ENCODE data around the gene CPNE9.

Gene CPNE9

DNA sequence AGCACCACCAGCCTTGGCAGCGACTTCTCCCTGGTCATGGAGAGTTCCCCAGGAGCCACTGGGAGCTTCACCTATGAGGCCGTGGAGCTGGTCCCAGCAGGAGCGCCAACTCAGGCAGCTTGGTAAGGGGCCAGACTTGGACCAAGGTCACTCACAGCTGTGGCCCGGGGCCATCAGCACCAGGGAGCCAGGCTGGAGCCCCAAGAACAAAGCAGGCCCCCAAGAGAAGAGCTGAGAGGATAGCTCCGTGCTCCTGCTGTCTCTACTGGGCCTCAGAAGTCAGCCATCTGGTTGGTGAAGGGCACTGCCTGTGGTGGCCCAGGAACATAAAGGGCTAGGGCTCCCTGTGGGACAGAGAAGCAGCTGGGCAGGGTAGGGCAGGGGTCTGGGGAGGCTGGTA lies 14.7 kb upstream of the CPNE9 start:
- no peak for DNase-seq

DNA sequence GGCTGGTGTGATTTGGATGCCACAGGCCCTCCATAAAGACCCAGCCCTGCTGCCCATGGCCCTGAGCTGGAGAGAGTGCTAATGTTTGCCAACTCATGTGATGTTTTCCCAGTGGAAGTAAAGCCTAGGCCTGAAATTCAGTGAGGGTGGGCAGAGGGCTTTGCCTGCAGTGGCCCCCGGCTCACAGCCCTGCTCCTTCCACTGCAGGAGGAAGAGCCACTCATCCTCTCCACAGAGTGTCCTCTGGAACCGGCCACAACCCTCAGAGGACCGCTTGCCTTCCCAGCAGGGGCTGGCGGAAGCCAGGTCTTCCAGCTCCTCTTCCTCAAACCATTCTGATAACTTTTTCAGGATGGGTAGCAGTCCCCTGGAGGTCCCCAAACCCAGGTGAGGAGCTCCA lies 13.9 kb upstream of the CPNE9 start:
- DNase-seq = no peak

DNA sequence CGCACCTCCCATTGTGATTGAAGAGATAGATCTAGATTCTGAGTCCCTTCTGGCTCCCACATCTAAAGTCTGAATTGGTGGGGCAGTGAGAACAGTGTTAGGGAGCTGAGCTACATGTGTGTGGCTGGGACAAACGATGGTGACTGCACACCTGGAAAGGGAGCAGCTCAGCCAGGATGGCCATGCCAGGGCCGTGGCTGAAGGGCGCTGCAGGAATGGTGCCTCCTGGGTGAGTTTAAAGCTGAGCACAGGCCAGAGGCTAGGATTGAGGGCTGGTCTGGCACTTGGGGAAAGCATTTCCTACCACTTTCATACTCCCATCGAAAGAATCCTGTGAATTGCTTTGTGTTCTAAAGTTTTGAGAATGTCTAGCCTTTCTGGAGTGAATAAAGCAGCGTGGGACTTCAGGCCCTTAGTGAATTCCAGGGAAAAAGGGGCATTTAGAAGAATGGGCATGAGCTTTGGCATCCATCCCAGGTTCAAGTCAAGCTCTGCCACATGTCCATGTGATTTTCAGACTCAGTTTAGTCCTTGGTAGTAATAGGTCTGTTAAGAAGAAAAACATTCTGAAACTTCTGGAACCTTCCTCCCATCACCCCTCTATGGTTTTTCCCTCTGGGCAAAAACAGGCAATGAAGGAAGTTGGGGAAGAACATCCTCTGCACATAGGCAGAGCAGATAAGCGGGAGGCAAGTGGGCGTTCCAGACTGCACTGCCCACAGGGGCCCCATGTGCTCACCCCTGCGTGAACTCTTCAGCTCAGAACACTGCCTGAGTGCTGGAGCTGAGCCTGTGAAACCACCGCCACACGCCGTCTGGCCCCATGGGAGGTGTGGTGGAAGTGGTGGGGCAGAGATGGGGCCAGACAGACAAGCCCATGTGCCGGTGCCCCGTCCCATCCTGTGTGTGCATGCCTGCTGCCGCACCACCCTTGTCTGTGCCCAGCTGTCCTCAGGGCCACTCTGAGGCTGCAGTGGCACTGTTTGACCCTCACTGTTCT lies 12.9 kb upstream of the CPNE9 start:
- DNase-seq = no peak

DNA sequence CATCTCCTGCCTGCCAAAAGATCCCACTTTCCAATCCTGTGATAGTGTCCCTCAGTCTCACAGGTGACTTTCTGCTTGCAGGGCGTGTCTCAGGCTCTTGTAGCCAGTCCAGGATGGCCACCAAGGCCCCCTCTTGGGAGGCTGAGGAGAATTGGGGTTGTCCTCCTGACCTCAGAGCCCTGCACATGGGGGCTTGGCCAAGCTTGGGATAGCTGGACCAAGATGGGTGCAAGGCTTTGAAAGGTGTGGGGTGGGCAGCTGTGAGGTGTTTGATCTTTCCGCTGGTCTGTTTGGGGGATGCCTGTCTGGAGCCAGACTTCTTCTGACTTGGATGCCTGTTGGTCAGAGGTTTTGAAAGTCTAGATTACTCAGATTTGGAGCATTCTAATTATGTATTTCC lies 12.0 kb upstream of the CPNE9 start:
- DNase-seq = no peak

DNA sequence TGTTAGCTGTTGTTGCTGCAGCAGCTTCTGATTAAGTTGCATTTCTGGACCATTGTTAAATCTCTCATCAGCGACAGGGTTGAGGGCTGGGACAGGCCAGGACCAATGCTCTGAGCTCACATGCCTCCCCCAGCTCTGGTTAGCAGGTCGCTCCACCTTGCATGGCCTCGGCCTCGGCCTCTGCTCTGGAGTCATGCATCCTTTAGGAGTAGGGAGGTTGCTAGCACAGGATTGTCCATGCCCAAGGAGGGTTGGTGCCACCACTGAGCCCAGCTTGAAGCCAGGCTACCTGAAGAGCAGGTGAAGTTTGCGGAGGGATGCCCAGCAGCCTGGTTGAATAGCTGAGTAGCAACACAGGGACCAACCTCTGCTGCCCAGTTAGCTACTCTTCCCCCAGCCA lies 11.2 kb upstream of the CPNE9 start:
- no peak for DNase-seq

DNA sequence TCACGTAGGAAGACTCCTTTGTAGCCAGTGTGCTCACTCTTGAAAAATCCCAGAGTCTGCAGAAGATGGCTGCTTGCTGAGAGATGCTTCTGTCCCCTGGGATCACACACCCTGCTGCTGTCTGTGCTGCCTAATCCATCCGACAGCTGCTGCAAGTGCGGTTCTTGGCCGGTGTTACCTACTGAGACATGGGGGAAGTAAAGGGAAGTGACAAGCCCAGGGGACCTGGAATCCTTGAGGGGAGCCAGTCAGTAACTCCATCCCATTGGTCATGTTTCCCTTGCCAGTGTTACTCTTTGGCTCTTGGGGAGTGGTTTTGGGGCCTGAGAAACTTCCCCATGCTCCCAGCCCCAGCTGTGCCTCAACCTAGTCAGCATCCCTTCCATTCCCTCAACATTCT lies 8.3 kb upstream of the CPNE9 start:
- DNase-seq = no peak

DNA sequence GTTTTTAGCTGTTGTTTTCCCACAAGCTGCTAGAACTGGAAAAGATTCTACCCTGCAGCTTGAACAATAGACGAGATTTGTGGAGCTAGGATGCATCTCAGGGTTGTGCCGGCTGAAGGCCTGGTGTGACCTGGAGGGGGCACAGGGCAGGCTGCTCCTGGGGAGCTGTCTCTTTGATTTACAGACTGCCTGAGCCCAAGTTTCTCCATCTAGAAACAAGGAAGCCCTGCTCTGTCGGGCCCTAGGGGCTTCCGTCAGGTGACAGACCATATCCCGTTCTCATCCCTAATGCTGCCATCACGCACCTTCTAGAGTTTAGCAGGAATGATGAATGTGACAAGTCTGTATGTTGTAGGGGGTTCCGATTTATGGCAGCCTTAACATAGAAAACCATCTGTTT lies 7.9 kb upstream of the CPNE9 start:
- no peak for DNase-seq

DNA sequence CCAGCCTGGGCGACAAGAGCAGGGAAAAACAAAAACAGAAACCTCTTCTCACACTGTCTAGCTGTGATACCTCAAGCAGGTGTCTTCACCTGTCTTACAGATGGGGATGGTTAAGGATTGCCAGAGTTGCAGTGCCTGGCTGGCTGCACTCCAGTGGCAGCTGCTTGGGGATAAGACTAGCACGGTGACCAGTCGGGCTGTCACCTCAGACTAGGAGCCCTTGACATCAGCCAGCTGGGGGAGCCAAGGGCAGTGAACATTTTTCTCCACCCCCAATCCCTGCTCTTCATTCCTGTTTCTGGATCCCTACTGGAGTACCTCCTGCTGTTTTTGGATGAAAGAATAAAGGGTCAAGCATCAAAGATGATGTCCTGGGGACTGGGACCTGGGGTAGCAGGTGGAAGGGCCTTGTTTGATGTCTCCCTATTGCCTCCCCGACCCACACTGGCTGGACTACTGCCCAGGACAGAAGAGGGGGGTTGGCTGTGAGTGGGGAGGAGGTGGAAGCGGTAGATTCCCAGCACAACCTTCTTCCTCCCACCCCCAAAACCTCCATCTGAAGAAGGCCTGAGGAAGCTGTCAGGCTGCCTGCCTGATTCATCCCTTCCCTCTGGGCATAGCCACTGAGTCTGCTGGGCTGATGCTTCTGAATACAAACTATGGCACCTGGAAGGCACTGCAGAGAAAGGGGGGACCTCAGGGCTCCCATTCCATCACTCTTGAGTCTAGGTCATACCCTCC lies 7.0 kb upstream of the CPNE9 start:
- DNase-seq = no peak

DNA sequence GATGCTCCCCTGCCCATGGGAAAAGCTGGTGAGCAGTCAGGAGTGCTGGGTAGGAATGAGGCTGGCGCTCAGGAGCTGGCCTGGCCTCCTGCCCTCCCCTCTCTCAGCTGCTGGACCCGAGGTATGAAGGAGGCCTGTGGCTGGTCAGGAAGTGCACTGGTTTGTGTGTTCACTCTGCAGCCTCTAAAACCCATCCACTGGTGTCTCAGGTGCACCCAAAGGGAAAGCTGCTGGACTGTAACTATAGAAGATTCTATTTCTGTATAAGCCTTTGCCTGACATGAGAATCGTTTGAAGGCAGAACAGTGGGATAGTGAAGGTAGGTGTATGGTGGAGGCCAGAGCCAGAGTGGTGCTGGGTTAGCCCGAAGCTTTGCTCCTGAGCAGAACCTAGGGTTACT lies 5.7 kb upstream of the CPNE9 start:
- DNase-seq = no peak

DNA sequence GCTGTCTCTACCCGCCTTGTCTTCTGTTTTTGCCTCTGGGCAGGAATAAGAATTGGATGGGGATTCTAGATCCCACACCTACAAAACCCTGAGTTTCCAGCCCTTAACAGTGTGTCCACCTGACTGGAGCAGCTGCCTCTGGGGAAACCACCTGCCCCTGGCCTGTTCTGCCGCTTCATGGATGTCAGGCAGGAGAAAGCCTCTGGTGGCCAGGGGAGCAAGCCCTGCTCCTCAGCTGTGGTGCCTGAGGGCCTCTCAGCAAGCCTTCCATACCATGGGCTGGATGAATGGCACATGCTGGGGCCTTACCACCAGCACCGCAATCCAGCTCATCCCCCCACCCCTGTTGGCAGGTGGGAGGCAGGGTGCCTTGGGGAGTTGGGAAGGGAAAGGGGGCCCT lies 5.3 kb upstream of the CPNE9 start:
- no peak for DNase-seq

DNA sequence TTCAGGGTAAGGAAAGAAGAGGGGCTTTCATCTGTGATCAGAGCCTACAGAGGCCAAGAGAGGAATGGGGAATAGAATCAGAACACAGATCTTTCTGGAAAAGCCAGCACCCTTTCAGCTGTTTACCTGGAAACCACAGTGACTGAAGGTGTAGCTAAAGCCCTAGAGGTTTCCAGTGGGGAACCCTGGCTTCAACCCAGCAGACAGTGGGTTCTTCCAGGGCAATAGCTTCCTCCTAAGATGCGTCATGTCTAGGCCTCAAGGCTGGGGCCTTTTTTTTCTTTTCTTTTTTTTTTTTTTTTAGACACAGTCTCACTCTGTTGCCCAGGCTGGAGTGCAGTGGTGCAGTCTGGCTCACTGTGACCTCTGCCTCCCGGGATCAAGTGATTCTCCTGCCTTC lies 3.1 kb upstream of the CPNE9 start:
- no peak for DNase-seq

DNA sequence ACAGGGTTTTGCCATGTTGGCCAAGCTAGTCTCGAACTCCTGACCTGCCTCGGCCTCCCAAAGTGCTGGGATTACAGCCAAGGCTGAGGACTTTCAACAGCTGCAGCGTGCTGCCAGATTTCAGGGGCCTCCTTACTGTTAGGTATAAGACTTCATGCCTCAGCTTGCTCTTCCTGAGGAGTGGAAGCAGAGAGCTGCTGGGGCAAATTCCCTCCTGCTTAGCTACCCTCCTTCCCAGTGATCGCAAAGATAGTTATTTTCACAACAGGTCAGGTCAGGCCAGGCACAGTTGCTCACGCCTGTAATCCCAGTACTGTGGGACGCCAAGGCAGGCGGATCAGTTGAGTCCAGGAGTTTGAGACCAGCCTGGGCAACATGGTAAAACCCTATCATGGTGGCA lies 2.6 kb upstream of the CPNE9 start:
- no peak for DNase-seq

DNA sequence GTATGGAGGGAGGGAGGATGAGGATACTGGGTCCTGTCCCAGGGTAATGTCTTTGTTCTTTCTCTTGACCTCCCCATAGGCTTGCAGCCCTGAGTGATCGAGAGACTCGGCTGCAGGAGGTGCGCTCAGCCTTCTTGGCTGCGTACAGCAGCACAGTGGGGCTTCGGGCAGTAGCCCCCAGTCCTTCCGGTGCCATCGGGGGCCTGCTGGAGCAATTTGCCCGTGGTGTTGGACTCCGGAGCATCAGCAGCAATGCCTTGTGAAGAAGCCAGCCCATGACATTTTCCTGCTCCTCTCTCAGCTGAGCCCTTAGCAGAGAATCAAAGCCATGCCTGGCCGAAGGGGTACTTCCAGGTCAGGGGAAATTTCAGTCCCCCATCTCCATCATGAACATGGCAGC lies 1.9 kb upstream of the CPNE9 start:
- no peak for DNase-seq

DNA sequence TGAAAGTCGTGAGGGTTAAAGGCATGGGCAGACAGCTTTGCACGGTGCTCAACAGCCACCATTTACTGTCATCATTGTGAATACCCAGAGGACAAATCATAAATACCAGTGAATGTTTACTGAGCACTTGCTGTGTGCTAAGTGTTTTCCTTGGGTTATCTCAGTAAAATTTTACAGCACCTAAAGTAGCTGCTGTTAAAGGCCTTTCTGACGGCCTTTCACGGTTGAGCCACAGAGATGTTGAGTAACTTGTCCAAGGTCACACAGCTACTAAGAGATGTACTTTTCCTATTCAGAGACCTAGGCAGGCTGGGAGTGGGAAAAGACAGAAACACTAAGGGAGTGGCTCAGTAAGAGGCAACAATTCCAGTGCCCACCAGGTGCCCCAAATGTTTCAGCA lies 393 bp upstream of the CPNE9 start:
- DNase-seq = no peak

DNA sequence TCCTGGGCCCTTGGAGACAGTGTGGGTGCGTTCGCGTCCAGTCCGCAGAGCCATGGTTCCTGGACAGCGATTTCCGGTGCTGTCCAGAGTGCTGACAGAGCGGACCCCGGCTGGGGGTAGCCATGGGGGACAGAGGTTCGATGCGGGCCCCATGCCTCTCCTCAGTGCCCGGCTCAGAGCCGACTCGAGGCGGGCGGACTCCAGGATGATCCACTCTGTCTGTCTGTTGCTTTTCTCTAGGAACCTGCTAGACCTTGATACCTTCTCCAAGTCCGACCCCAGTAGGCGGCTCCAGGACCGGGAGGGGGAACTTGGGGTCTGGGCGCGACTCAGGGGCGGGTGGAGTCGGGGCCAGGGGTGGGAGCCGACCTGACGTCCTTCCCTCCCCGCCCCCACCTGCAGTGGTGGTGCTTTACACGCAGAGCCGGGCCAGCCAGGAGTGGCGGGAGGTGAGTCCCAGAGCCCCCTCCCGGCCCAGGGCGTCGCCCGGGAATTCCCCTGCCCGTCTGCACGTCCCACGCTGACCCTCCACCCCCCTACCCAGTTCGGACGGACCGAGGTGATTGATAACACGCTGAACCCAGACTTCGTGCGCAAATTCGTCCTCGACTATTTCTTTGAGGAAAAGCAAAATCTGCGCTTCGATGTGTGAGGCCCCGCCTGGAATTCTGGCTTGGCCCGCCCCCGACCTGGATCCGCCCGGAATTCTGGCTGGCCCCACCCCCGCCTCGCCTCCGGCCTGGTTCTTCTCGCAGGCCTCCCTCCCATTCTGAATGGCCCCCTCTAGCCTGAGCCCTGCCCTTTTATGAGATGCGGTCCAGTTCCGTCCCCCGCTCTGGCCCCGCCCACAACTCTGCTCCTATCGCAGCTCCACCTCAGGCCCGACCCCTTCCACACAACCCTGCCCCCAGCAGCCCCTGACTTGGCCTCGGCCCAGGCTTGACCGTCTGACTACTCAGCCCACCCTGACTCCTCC lies 1.0 kb downstream of the CPNE9 start:
- peak; percentile 38 for DNase-seq

DNA sequence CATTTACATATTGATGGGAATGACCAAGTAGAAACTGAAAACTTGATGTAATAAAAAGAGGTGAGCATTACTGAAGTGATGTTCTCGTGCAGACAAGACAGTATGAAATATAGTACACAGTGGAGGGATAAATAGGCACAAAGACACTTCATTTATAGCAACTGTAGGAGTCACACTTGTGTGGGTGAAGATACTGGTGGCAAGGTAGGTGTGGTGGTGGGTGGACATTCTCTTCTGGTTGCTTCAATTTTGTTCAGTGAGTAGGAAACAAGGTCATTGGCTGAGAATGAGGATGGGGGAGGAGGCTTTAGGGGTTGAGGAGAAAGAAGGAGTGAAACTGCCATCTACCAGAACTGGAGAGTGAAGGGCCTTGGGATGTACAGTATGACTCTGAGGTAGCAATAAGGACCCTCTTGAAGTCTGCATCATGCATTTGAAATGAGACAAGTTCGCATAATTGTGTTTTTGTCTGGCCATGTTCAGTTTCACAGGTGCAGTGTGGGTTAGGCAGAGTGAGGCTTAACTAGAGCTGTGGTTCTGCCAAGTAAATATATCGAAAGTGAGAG lies 6.6 kb downstream of the CPNE9 start:
- DNase-seq = no peak

DNA sequence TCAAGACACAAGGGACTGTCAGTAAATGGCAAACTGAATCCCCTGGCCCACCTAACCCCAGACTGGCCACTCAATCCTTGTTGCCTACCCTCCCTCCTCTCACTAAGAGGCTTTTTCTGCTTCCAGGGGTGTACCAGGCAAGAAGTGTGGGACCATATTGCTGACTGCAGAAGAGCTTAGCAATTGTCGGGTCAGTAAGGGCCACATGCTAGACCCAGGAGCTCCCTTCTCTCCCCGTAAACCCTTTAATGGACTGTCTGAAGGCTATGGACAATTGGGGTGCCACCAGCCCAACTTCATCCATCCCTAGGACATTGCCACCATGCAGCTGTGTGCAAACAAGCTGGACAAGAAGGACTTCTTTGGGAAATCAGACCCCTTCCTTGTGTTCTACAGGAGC lies 8.8 kb downstream of the CPNE9 start:
- no peak for DNase-seq

DNA sequence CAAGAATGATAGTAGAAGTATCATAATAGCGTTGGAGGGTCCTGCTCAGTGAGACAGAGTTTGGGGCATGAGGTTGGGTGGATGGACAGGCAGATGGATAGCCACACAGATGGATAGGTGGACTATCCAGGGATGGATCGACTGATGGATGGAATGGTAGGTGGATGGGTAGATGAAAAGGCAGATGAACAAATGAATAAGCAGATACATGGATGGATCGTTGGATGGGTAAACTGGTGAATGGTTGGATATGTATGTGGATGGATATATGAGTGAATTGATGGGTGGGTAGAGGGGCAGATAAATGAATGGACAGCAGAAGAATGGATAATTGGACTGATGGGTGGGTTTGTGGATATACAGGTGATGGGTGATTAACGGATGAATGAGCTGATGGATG lies 9.5 kb downstream of the CPNE9 start:
- DNase-seq = no peak

DNA sequence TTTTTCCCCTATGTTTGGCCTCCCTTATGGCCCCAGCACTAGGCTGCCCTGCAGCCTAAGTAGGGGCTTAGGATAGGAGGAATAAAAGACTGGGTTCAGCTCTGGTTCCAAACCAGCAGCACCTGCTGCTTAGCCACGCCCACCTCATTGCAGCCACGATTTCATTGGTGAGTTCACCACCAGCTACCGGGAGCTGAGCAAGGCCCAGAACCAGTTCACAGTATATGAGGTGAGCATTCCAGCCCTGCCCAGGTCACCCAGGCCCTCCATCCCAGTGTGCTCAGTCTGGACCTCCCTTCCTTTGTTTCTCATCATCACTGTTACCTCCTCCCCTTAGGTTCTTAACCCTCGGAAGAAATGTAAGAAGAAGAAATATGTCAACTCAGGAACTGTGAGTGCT lies 11.5 kb downstream of the CPNE9 start:
- DNase-seq = peak; percentile 51

DNA sequence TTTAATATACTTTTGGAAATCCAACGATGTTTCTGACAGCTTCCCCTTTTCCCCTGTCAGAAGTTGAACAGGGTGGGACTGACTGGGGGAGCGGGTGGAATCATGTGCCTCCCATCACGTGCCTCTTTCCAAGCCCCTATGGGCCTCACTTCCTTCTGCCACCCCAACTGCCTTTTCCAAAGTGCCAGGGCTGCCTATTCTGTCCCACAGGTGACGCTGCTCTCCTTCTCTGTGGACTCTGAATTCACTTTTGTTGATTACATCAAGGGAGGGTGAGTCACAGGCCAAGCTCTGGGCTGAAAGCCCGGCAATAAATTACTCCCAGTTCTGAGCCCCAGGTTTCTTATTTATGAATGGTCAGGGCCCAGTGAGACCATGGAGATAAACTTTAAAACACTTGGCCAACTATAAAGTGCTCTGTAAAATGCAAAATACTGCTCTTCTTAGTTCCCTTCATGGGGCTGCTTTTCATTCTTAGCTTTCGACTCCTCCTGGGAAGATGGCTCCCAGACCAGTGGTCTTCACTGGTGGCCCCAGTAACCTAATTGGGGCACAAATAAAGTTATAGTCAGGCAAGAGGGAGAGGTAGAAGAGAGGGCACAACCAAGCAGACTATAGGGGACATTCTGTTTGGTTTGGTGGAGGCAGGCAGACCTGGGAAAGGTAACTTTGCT lies 12.3 kb downstream of the CPNE9 start:
- DNase-seq = peak; percentile 95

DNA sequence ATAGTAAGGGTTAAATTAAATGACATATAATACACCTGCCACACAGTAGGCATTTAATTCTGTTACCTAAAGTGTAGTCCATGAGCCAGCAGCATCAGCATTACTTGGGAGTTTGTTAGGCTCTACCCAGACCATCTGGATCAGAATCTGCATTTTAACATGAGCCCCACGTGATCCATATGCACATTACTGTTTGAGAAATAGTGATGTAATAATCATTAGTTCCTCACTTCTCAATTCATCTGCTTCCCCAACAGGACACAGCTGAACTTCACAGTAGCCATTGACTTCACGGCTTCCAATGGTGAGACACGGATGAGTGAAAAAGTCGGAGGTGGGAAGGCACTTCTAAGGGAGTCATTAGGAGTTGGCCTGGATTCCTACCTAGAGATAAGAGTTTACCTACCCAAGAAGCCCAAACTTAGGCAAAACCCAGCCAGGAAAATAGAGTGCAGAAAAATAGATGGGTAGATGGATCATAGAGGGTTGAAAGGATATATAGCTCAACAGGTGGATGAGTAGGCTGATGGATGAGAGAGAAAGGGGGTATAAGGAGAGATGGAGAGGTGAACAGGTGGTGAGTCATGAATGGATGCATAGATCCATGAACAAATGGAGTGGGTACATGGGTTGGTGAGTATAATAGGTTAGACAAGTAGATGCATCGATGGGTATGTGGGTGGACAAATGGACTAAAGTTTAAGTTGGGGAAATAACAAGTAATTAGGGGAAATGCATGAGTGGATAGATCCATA lies 13.3 kb downstream of the CPNE9 start:
- no peak for DNase-seq
